Cardiac muscle cell (in vitro differentiated cells and primary cell): Measurements from ENCODE around the gene MBD4. TPM values are rescaled to one million over a fixed set of nuclear protein-coding genes. Genes with fewer than 3 reads are reported as not detected.
A peak's percentile ranks its signal among the peaks of the same experiment; 100 is the strongest.

Source experiments
- DNase-seq, 2 donors: peaks; one replicate each; pipeline versions ENCODE4 v3.0.0 to v3.0.0-alpha.2; 2010 to 2017; ENCODE audit warnings: low read depth in 1 of 2, low spot score in 1 of 2
- H3K27ac ChIP-seq: fragments of 200-600 bp; sonication (generic); 2 replicates; pipeline ENCODE4 v1.5.1; 2016
- H3K27me3 ChIP-seq: fragments of 200-600 bp; sonication (generic); 2 replicates; pipeline ENCODE4 v1.6.0; 2016; ENCODE audit warnings: control low read depth
- H3K36me3 ChIP-seq: fragments of 200-600 bp; sonication (generic); 2 replicates; pipeline ENCODE4 v1.5.1; 2016; ENCODE audit warnings: control low read depth
- H3K4me1 ChIP-seq: fragments of 200-600 bp; sonication (generic); 2 replicates; pipeline ENCODE4 v1.8.1; 2017; ENCODE audit warnings: low read depth, mild to moderate bottlenecking, mixed run types
- H3K4me3 ChIP-seq: fragments of 200-600 bp; sonication (generic); 2 replicates; pipeline ENCODE4 v1.5.1; 2016; ENCODE audit warnings: mild to moderate bottlenecking
- H3K9me3 ChIP-seq: fragments of 200-600 bp; sonication (generic); 2 replicates; pipeline ENCODE4 v1.5.1; 2017; ENCODE audit warnings: low read depth, mild to moderate bottlenecking, control low read depth
- polyA plus RNA-seq: library from polyadenylated mRNA; unstranded; fragments of >200 nt; fragmentation: Nextera tagmentation; extraction: Ambion mirVana; gene quantifications from 2 replicates; pipeline ENCODE4 v1.2.1, GENCODE V29; 2016
- total RNA-seq: library from RNA; depleted of rRNA; stranded (reverse); fragments of >200 nt; gene quantifications from 2 replicates; pipeline ENCODE4 v1.2.3, GENCODE V29; 2016
- TF ChIP-seq, protein P1 (sequence below): IDR thresholded peaks from 2 replicates; pipeline ENCODE4 v1.5.1; 2012; ENCODE audit warnings: low read depth, mild to moderate bottlenecking, low read length

MBD4 gene
- total and polyA plus RNA-seq, 2 experiments from 2014 or later: 30.0 to 39.8 TPM

DNA sequence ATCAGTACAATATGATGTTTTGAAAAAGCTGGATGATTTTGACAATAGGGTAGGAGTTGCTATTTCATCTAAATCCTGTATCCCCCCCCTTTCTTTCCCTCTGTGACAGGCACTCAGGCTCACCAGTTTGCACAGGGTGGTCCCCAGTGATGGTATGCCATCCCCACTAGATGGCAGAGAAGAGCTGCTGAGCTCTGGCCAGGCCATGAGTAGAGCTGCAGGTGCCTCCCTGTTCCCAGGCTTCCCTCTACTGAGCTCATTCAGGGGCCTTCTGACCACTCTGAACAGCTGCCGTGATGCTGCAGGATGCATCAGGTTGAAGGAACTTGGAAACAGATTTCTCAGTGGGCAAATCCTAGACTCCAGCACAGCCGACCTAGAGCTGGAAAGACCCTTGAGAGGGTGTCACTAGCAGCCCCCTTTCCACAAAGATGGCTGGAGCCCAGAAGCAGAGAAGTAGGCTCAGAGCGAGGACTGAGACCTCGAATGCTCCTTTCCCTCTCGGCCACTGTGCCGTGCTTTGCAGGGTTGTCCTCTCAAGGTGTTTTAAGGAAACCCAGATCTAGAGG, 56.4 kb downstream of the MBD4 start:
- TF ChIP-seq, protein P1, sequence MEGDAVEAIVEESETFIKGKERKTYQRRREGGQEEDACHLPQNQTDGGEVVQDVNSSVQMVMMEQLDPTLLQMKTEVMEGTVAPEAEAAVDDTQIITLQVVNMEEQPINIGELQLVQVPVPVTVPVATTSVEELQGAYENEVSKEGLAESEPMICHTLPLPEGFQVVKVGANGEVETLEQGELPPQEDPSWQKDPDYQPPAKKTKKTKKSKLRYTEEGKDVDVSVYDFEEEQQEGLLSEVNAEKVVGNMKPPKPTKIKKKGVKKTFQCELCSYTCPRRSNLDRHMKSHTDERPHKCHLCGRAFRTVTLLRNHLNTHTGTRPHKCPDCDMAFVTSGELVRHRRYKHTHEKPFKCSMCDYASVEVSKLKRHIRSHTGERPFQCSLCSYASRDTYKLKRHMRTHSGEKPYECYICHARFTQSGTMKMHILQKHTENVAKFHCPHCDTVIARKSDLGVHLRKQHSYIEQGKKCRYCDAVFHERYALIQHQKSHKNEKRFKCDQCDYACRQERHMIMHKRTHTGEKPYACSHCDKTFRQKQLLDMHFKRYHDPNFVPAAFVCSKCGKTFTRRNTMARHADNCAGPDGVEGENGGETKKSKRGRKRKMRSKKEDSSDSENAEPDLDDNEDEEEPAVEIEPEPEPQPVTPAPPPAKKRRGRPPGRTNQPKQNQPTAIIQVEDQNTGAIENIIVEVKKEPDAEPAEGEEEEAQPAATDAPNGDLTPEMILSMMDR: peak; percentile 93
- Histone ChIP-seq H3K4me3 (no peak overlapping the region), H3K27me3 (no peaks in the 10 kb centered on the region), H3K4me1 (no peaks in the 10 kb centered on the region), H3K36me3 (peaks cover 5% of the 10 kb centered on the region), H3K9me3 (no peaks in the 10 kb centered on the region), H3K27ac (no peak overlapping the region)
- DNase-seq: peak; percentile 77

- Histone ChIP-seq H3K4me1 (no peaks in the 10 kb centered on the region), H3K4me3 (no peak overlapping the region), H3K36me3 (peaks cover 2% of the 10 kb centered on the region), H3K27me3 (no peaks in the 10 kb centered on the region), H3K9me3 (no peaks in the 10 kb centered on the region), H3K27ac (no peak overlapping the region)
- TF ChIP-seq, protein P1: no peak
- no peak for DNase-seq
Measured at GRCh38 chr3:129382366-129382765, 57.4 kb downstream of the MBD4 start.

Other genes starting within 250 kb of the MBD4 start
- 114 and 137 TPM in 2 replicates for gene COPG1, start 190.3 kb downstream of the MBD4 start, total RNA-seq
- 128 and 154 TPM in 2 replicates for gene COPG1, start 190.3 kb downstream of the MBD4 start, polyA plus RNA-seq
- 45.2 and 50.9 TPM in 2 replicates for gene HMCES, start 161.1 kb downstream of the MBD4 start, total RNA-seq
- gene HMCES, start 161.1 kb downstream of the MBD4 start, polyA plus RNA-seq: 53.0 and 59.8 TPM in 2 replicates
- 0.48 and 0.85 TPM in 2 replicates for gene EFCAB12, start 11.3 kb downstream of the MBD4 start, total RNA-seq
- 0.49 and 1.7 TPM in 2 replicates for gene EFCAB12, start 11.3 kb downstream of the MBD4 start, polyA plus RNA-seq
- 28.3 and 31.5 TPM in 2 replicates for gene IFT122, start 276 bp upstream of the MBD4 start, total RNA-seq
- gene IFT122, start 276 bp upstream of the MBD4 start, polyA plus RNA-seq: 21.9 and 40.0 TPM in 2 replicates
- not detected in 2 replicates for gene RHO, start 88.7 kb upstream of the MBD4 start, total RNA-seq
- not detected in 2 replicates for gene RHO, start 88.7 kb upstream of the MBD4 start, polyA plus RNA-seq
- not detected in 2 replicates for gene H1-8, start 103.2 kb upstream of the MBD4 start, total RNA-seq
- gene H1-8, start 103.2 kb upstream of the MBD4 start, polyA plus RNA-seq: not detected in 2 replicates
- 24.6 and 56.5 TPM in 2 replicates for gene PLXND1, start 166.7 kb upstream of the MBD4 start, total RNA-seq
- 15.0 and 30.3 TPM in 2 replicates for gene PLXND1, start 166.7 kb upstream of the MBD4 start, polyA plus RNA-seq